IMR-90 (cell line): Measurements from ENCODE around the gene TBCD. TPM values are rescaled to one million over a fixed set of nuclear protein-coding genes. Genes with fewer than 3 reads are reported as not detected.

Experiments used
- ATAC-seq: fragments of 200-7000 bp; cut with Tn5 transposase; 2 replicates; pipeline ENCODE4 v1.9.1; 2020; ENCODE audit warnings: low read depth, mild to moderate bottlenecking, moderate library complexity
- BruUV-seq: library from RNA; stranded (reverse); fragments of 400-500 nt; replicated peaks from 2 replicates; lab custom pipeline; 2021; lab: Mats Ljungman, UMichigan
- CTCF ChIA-PET: fragments of 300-600 bp; formaldehyde crosslinking; extraction: SDS; loops from one replicate; lab custom pipeline; 2021; ENCODE audit warnings: antibody characterized with exemption; lab: Yijun Ruan, JAX
- POLR2A ChIA-PET: fragments of 300-600 bp; sonication (Branson Sonifier 250); formaldehyde crosslinking; loops from one replicate; lab custom pipeline; 2022; ENCODE audit warnings: antibody characterized with exemption; ENCODE audit not compliant: unreplicated experiment; lab: Charles Lee
- DNase-seq: peaks from one replicate; pipeline ENCODE4 v3.0.0; 2013
- H2AFZ ChIP-seq: replicated peaks from 2 replicates; pipeline ENCODE3; 2013; ENCODE audit warnings: low read length, mild to moderate bottlenecking; ENCODE audit not compliant: poor library complexity
- H2AK5ac ChIP-seq: 2 replicates; pipeline ENCODE4 v1.6.1; 2013; ENCODE audit warnings: low read depth, low read length, inconsistent platforms
- H2AK9ac ChIP-seq: replicated peaks from 2 replicates; pipeline ENCODE3; 2013; ENCODE audit warnings: mild to moderate bottlenecking, low read depth, low read length, moderate library complexity; ENCODE audit not compliant: poor library complexity
- H2BK120ac ChIP-seq: 2 replicates; pipeline ENCODE4 v1.6.1; 2013; ENCODE audit warnings: low read depth, low read length, inconsistent platforms
- H2BK15ac ChIP-seq: 3 replicates; pipeline ENCODE4 v1.6.1; 2013; ENCODE audit warnings: low read depth, low read length, inconsistent platforms
- H2BK20ac ChIP-seq: 2 replicates; pipeline ENCODE4 v1.6.1; 2013; ENCODE audit warnings: low read depth, mild to moderate bottlenecking, inconsistent platforms, low read length, moderate library complexity
- H2BK5ac ChIP-seq: 2 replicates; pipeline ENCODE4 v1.6.1; 2013; ENCODE audit warnings: mild to moderate bottlenecking, low read depth, low read length, inconsistent platforms; ENCODE audit not compliant: poor library complexity, severe bottlenecking
- H3K14ac ChIP-seq: replicated peaks from 2 replicates; pipeline ENCODE4 v1.6.1; 2013; ENCODE audit warnings: low read depth, low read length, inconsistent platforms
- H3K18ac ChIP-seq: 2 replicates; pipeline ENCODE4 v1.6.1; 2013; ENCODE audit warnings: low read depth, low read length, control low read depth
- H3K23ac ChIP-seq: 2 replicates; pipeline ENCODE4 v1.6.1; 2013; ENCODE audit warnings: low read depth, low read length, inconsistent platforms
- H3K27ac ChIP-seq: 2 replicates; pipeline ENCODE4 v1.5.1; 2013; ENCODE audit warnings: mild to moderate bottlenecking, control low read depth, low read length; ENCODE audit not compliant: insufficient read depth
- H3K27me3 ChIP-seq: 2 replicates; pipeline ENCODE4 v1.6.1; 2013; ENCODE audit warnings: low read length; ENCODE audit not compliant: control insufficient read depth, insufficient read depth
- H3K36me3 ChIP-seq: 2 replicates; pipeline ENCODE4 v1.6.1; 2013; ENCODE audit warnings: low read length, mixed read lengths; ENCODE audit not compliant: control insufficient read depth, insufficient read depth
- H3K4ac ChIP-seq: 2 replicates; pipeline ENCODE4 v1.6.1; 2013; ENCODE audit warnings: low read depth, low read length, inconsistent platforms
- H3K4me1 ChIP-seq: 2 replicates; pipeline ENCODE4 v1.6.1; 2013; ENCODE audit warnings: low read length, mixed read lengths; ENCODE audit not compliant: control insufficient read depth, insufficient read depth
- H3K4me2 ChIP-seq: 2 replicates; pipeline ENCODE4 v1.6.1; 2013; ENCODE audit warnings: low read depth, mild to moderate bottlenecking, control low read depth, low read length, moderate library complexity
- H3K4me3 ChIP-seq: 2 replicates; pipeline ENCODE4 v1.5.1; 2013; ENCODE audit warnings: low read depth, mild to moderate bottlenecking, control low read depth, low read length, moderate library complexity; ENCODE audit not compliant: insufficient read depth
- H3K56ac ChIP-seq: 2 replicates; pipeline ENCODE4 v1.6.1; 2013; ENCODE audit warnings: low read length, inconsistent platforms; ENCODE audit not compliant: insufficient read depth; ENCODE audit errors: extremely low read depth
- H3K79me1 ChIP-seq, 2 experiments: 2 replicates each; pipeline ENCODE4 v1.6.1; 2013; ENCODE audit warnings: low read length in 2 of 2, inconsistent platforms in 1 of 2, low read depth in 1 of 2
- H3K9ac ChIP-seq: 2 replicates; pipeline ENCODE4 v1.6.1; 2013; ENCODE audit warnings: low read depth, low read length, control low read depth
- H3K9me1 ChIP-seq: 2 replicates; pipeline ENCODE4 v1.6.1; 2013; ENCODE audit warnings: low read length, inconsistent platforms; ENCODE audit not compliant: insufficient read depth
- H3K9me3 ChIP-seq: 2 replicates; pipeline ENCODE4 v1.6.1; 2013; ENCODE audit warnings: low read length; ENCODE audit not compliant: control insufficient read depth, insufficient read depth
- H4K20me1 ChIP-seq: 2 replicates; pipeline ENCODE4 v1.6.1; 2013; ENCODE audit warnings: low read length, inconsistent platforms; ENCODE audit not compliant: insufficient read depth
- H4K5ac ChIP-seq: 2 replicates; pipeline ENCODE4 v1.6.1; 2013; ENCODE audit warnings: mild to moderate bottlenecking, low read depth, low read length, control low read depth
- H4K8ac ChIP-seq, 2 experiments: 2 replicates each; pipeline ENCODE4 v1.6.1; 2013; ENCODE audit warnings: low read depth in 2 of 2, low read length in 2 of 2, control low read depth in 1 of 2, inconsistent platforms in 1 of 2
- H4K91ac ChIP-seq: 2 replicates; pipeline ENCODE4 v1.6.1; 2013; ENCODE audit warnings: low read depth, low read length, inconsistent platforms; ENCODE audit not compliant: insufficient read depth
- BHLHE40 ChIP-seq: fragments of 150-350 bp; IDR thresholded peaks from 2 replicates; pipeline ENCODE4 v1.6.1; 2016; ENCODE audit warnings: mild to moderate bottlenecking, low read depth, low read length
- CEBPB ChIP-seq: IDR thresholded peaks from 2 replicates; pipeline ENCODE4 v1.6.1; 2012; ENCODE audit warnings: low read depth, low read length, improper control_type of control experiment
- CHD1 ChIP-seq: IDR thresholded peaks from 2 replicates; pipeline ENCODE4 v1.6.1; 2012; ENCODE audit warnings: low read depth, low read length, improper control_type of control experiment
- CTCF ChIP-seq: conservative IDR thresholded peaks from 2 replicates; pipeline ENCODE4 v1.5.1; 2012; ENCODE audit warnings: mild to moderate bottlenecking, low read depth, low read length, improper control_type of control experiment
- ELK1 ChIP-seq: fragments of 150-350 bp; IDR thresholded peaks from 2 replicates; pipeline ENCODE4 v1.6.1; 2016; ENCODE audit warnings: low read depth, mild to moderate bottlenecking, low read length, moderate library complexity, borderline replicate concordance
- FOS ChIP-seq: fragments of 150-350 bp; IDR thresholded peaks from 2 replicates; pipeline ENCODE4 v1.6.1; 2016; ENCODE audit warnings: low read depth, low read length
- MAZ ChIP-seq: IDR thresholded peaks from 2 replicates; pipeline ENCODE4 v1.6.1; 2012; ENCODE audit warnings: low read depth, mild to moderate bottlenecking, low read length, improper control_type of control experiment, moderate library complexity, borderline replicate concordance
- NFE2L2 ChIP-seq: fragments of 150-350 bp; IDR thresholded peaks from 2 replicates; pipeline ENCODE4 v1.6.1; 2016; ENCODE audit warnings: low read depth, mild to moderate bottlenecking, low read length
- POLR2A ChIP-seq: IDR thresholded peaks from 2 replicates; pipeline ENCODE4 v1.6.1; 2012; ENCODE audit warnings: mild to moderate bottlenecking, low read depth, low read length
- RAD21 ChIP-seq: IDR thresholded peaks from 2 replicates; pipeline ENCODE4 v1.6.1; 2012; ENCODE audit warnings: low read length, improper control_type of control experiment
- RCOR1 ChIP-seq: IDR thresholded peaks from 2 replicates; pipeline ENCODE4 v1.6.1; 2012; ENCODE audit warnings: mild to moderate bottlenecking, low read length, improper control_type of control experiment; ENCODE audit not compliant: insufficient replicate concordance
- RFX5 ChIP-seq: IDR thresholded peaks from 2 replicates; pipeline ENCODE4 v1.8.0; 2012; ENCODE audit warnings: low read depth, mild to moderate bottlenecking, low read length, moderate library complexity
- USF2 ChIP-seq: fragments of 150-350 bp; IDR thresholded peaks from 2 replicates; pipeline ENCODE4 v1.6.1; 2017; ENCODE audit warnings: mild to moderate bottlenecking, antibody characterized with exemption, low read length, low read depth
- WGBS, 2 experiments: methylation state at CpG; one replicate each; pipeline versions ENCODE4 v1.1.5 to v1.1.7; 2013; ENCODE audit warnings: missing lambda C conversion rate in 2 of 2; ENCODE audit not compliant: insufficient read length in 1 of 2; ENCODE audit errors: extremely low coverage in 2 of 2; 5-methylcytosine and 5-hydroxymethylcytosine counted together
- dilution Hi-C: fragments of 300-500 bp; cut with HindIII; formaldehyde crosslinking; loops from one replicate; pipeline ENCODE4 v1.14.3; 2018; ENCODE audit warnings: low sequenced_read_pairs; ENCODE audit not compliant: unreplicated experiment
- in situ Hi-C: fragments of 300-500 bp; cut with MboI; formaldehyde crosslinking; loops from 3 replicates; pipeline ENCODE4 v1.14.3; 2019; ENCODE audit warnings: low sequenced_read_pairs, inconsistent platforms, mixed read lengths
- intact Hi-C: fragments of 100-400 bp; cut with micrococcal nuclease; formaldehyde crosslinking; loops from 2 replicates; pipeline ENCODE4 v1.10.0; 2022
- polyA plus RNA-seq, 3 experiments: library from polyadenylated mRNA; depleted of rRNA; stranded (reverse); fragments of >200 nt; gene quantifications; 2 replicates each; pipeline ENCODE4 v1.2.3, GENCODE V29; 2012; ENCODE audit warnings: low replicate concordance in 1 of 3
- total RNA-seq: library from RNA; depleted of rRNA; stranded (reverse); fragments of >200 nt; gene quantifications from 2 replicates; pipeline ENCODE4 v1.2.3, GENCODE V29; 2012

Gene TBCD
- total and polyA plus RNA-seq, 2 of the 4 experiments (the other 2 are of a cell fraction), result 21.9 to 54.5 TPM

GRCh38 chr17:82956726-82957468, 205.0 kb downstream of the TBCD start:
- Histone ChIP-seq H3K23ac (no peak overlapping the region), H3K27me3 (no peaks in the 10 kb centered on the region), H3K4ac (no peak overlapping the region), H3K9me3 (peaks cover 7% of the 10 kb centered on the region), H3K4me1 (no peaks in the 10 kb centered on the region), H3K9me1 (peaks cover 4% of the 10 kb centered on the region), H4K5ac (no peak overlapping the region), H2AK9ac (no peak overlapping the region), H3K36me3 (peaks cover 5% of the 10 kb centered on the region), H3K14ac (no peak overlapping the region), H2AFZ (no peak overlapping the region), H2BK15ac (no peak overlapping the region), H2BK20ac (no peak overlapping the region), H3K9ac (no peak overlapping the region), H3K4me2 (no peak overlapping the region), H3K4me3 (no peak overlapping the region), H4K8ac (no peak overlapping the region), H2BK5ac (no peak overlapping the region), H2BK120ac (no peak overlapping the region), H4K20me1 (no peaks in the 10 kb centered on the region), H2AK5ac (no peak overlapping the region), H4K91ac (no peak overlapping the region), H3K18ac (no peak overlapping the region), H3K27ac (no peak overlapping the region), H3K79me1 (no peaks in the 10 kb centered on the region), H3K56ac (no peak overlapping the region)
- WGBS, 2 experiments, result 98% methylated on average over 22 of the region's 33 CpGs; no CpG with 5 or more reads in 1 of the 2 experiments
- ChIA-PET POLR2A (no interaction called here), CTCF (no interaction called here)
- intact Hi-C loops, result no loop called here
- DNase-seq (no peak), ATAC-seq (no peak)
- in situ Hi-C loops, result no loop called here
- dilution Hi-C loops, result no loop called here
- no TSS peak for BruUV-seq
- no peak for TF ChIP-seq MAZ
- no peak for TF ChIP-seq USF2
- no peak for TF ChIP-seq RCOR1
- no peak for TF ChIP-seq NFE2L2
- TF ChIP-seq BHLHE40, result no peak
- TF ChIP-seq CHD1, result no peak
- no peak for TF ChIP-seq CTCF
- TF ChIP-seq CEBPB, result no peak
- TF ChIP-seq RAD21, result no peak
- no peak for TF ChIP-seq RFX5
- no peak for TF ChIP-seq POLR2A
- TF ChIP-seq FOS, result no peak
- no peak for TF ChIP-seq ELK1
